ENCODE measurements around the gene CIAO2A.

The CIAO2A gene

DNA sequence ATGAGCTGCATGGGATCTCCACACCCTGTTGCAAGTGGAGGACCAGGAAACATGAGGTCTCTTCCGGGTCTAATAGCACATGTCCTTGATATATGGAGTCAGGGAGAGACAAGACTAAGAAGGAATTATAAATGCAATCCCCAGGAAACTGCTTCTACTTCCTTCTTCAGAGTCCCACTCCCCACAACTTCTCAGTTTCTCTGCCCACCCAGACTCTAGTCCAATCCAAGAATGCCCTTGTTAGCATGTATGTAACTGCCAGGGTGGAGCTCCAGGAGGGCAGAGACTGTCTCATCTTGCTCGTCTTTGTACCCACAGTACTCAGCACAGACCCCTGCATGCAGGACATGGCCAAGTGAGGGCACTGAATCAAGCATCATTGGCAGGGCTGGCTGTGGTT, 55.7 kb downstream of the CIAO2A start:
- DNase-seq, result peak; percentile 41 to 64

DNA sequence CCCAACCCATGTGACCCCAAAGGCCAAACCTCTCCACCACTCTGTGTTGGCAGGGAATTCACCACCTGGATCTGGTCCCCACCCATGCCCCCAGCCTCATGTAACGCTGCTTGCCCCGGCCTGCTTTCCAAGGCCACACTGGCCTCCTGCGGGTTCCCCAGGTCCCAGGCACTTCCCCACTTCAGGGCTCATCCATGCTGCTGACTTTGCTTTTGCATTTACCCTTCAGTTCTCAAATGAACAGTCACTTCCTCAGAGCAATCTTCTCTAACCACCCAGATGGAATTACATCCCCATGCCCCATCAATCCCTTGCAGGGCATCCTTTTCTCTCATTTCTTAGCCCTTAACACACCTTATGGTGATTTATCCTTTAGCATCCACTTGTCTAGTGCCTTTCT, 56.5 kb downstream of the CIAO2A start:
- peak in 1 of 2 donors; percentile 24 for DNase-seq

DNA sequence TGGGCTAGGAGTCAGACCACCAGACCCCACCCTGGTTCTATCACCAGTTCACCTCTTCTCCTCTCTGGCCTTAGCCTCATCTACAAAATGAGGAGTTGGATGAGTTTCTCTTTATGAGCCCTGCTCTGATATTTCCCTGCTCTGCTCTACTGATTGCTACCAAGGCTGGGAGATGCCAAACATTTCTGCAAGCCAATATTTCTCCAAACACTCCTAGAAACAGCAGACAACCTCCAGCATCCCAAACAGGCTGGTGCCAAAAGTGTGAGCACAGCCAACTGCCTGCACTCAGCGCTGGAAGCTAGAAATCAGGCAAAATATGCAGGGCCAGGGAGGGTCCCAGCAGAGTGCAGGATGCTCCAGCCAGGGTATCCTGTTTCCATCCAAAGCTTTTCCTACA, 58.1 kb downstream of the CIAO2A start:
- no peak for DNase-seq

DNA sequence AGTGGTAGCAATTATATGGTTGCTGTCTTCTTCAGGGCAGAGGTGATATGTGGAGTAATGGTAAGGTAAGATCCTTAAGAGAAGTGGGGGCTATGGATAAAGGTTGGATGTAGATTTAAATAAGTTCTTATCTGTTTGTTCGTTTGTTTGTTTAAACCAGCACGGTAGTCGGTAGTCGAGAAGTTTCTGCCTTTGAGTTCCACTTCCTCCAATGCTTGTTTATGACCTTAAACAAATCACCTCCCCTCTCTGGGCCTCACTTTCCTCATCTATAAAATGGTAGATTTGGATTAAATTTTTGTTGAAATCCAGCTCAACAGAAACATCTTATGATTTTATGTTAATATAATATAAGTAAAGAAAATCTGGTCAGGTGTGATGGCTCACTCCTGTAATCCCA, 59.1 kb downstream of the CIAO2A start:
- no peak for DNase-seq

DNA sequence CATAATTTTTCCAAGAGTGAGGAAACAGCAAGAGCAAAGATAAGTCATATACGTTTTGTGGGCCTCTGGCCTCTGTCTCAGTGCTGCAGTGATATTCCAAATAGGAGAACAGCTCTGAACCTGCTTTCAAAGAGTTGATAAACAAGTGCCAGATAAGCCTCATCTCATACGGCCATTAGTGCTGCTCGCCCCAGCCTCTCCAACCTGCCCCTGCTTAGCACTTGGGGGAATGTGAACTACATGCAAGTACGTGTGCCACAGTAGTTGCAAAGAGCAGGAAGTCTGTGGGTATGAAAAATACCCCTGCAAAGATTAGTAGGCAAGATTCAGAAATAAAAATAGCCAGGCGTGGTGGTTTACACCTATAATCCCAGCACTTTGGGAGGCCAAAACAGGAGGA, 61.3 kb downstream of the CIAO2A start:
- DNase-seq, result no peak

DNA sequence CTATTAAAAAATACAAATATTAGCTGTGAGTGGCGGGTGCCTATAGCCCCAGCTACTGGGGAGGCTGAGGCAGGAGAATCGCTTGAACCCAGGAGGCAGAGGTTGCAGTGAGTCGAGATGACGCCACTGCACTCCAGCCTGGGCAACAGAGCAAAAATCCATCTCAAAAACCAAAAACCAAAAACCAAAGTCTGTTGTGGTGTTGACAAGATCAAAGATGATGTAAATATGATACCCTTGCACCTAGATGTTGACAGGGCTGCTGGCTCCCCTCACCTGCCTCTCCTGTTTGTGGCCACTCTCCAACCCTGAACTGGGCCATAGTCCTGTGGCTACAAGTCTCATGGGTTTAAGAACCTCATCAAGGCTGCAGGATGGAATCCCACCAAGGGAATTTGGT, 63.5 kb downstream of the CIAO2A start:
- DNase-seq, result no peak

DNA sequence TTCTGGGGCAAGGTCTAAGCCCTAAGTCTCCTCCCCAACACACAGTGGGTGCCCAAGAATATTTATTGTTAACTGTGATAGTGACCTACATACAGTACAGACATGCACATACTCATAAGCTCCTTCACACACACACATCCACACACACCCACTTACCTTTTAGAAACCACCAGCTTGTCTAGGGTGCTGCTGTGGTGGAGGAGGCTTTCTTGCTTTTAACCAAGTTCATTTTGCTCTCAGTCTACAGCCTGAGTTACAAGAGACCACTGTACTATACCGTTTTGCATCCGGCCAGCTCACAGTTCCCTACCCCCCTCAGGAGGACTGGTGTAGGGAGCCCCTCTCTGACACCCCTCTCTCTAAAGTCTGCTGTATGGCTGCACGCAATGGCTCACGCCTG, 64.0 kb downstream of the CIAO2A start:
- DNase-seq, result no peak

DNA sequence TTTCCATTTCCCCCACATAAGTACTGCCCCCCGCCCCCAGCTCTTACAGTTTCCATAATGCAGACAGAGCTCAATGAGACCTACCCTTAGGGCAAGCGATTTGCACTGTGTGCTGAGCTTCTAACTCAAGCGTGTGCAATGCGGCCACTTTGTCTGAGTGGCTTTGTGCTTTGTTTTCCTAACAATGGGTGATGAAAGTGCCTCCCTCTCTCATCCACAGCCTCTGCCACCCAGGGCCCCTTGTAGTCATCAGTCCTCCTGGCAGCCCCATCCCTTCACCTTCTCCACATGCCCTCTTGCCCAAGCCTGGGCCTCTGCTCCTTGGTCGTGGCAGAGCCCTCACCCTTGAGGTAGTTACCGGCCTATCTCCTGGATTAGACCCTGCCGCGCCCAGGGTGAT, 64.5 kb downstream of the CIAO2A start:
- no peak for DNase-seq

DNA sequence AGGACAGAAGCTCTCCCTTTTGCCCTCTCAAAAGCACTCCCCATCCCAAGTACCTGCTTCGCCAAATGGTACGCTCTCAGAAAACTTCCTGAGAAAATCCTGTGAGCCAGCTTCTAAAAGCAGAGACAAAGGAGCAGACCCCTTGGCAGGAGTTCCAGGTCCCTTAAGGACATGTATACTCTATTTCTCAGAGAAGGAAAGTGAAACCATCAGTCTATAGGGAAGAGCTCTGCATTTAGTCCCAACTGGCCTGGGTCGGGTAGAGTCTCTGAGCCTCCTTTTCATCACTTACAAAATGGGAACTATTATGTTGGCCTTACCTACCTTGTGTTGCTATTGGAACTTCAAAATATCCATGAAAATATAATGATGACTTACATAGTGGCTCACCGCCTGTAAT, 67.0 kb downstream of the CIAO2A start:
- DNase-seq, result no peak

DNA sequence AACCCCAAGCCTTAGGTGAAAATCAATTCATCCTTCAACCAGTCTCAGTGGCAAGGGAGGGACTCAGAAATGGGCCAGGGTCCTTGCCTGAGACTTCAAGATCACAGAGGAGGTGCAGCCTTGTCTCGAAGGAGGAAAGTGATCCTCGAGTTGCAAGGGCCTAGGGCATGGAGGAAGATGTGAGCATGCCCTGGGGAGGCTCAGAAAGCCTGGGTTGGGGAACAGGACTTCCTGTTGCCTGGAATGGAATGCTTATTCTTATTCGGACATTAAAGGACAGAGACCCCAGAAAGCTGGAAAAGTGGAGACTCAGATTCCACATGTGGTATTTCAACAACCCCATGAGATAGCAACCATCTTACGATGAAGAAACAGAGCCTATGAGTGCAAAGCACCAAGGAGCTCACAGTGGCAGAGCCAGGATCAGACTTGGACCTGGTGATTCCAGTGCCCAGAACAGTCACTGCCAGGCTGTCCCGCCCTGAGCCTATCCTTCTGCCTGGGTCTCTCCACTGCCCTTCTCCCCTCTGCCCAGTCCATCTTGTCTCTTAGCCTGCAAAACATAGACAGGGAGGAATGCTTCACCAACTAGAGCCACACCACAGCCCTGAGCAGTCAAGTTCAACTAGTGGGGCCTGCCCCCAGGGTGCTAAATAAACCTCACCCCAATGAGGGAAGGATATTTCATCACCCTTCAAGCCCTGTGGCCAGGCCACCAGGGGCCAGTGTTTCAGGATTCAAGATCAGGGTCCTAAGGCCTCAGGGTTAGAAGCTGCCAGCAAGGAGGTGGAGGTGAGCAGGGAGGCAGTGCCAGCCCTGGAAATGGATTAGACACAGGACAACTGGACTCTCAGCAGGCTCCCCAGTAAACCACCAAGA, 69.2 kb downstream of the CIAO2A start:
- no peak for DNase-seq

DNA sequence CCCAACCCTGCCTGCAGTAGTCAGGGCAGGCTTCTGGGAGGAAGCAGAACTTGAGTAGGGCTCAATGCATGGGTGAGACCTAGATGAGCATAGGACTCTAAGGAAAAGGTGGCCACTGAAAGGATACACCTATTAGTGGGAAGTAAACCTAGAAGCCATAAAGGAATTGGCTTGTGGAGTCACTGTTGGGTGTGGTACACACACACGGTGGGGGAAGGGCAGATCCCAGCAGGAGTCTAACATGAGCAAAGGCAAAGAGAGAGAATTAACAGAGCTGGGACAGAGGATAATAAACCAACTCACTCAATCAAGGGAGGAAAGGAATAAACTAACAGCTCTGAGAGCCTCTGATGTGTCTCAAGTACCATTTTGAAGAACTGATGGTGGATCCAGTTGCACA, 70.4 kb downstream of the CIAO2A start:
- no peak for DNase-seq

DNA sequence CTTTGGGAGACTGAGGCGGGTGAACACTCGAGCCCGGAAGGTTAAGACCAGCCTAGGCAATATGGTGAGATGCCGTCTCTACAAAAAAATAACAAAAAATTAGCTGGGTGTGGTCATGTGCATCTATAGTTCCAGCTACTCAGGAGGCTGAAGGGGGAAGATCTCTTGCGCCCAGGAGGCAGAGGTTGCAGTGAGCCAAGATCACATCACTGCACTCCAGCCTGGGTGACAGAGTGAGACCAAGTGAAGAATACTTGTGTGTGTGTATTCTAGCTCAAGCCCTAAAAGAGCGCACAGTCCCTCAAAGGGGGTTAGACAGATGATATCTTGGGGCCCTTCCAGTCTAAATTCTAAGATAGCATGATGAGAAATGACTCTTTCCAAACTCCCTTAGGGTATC, 71.1 kb downstream of the CIAO2A start:
- DNase-seq, result no peak

Data from inflammatory macrophage (primary cell).